Stimulated activated CD8-positive, alpha-beta memory T cell treated with anti-CD3 and anti-CD28 coated beads, Interleukin-15, amount 100 ng/mL, for 1 hour (primary cell): Measurements from ENCODE around the gene AP2A2.
"Not testable (repeated sequence)": the region's sequence is repeated elsewhere in the genome, so short reads cannot be mapped to it uniquely, and the experiment has no call there.

Experiments
- DNase-seq: peaks from one replicate; pipeline ENCODE4 v3.0.0-alpha.2; 2020; ENCODE audit warnings: low read depth

Gene AP2A2

GRCh38 chr11:975376-975775, 49.7 kb downstream of the AP2A2 start:
- DNase-seq = not testable (repeated sequence)

GRCh38 chr11:975827-976226, 50.2 kb downstream of the AP2A2 start:
- DNase-seq = no peak

GRCh38 chr11:976431-977160, 50.9 kb downstream of the AP2A2 start:
- no peak for DNase-seq

- DNase-seq = no peak
Measured at GRCh38 chr11:977830-978720, 52.4 kb downstream of the AP2A2 start.

- DNase-seq = no peak
Measured at GRCh38 chr11:978781-979180, 53.1 kb downstream of the AP2A2 start.

- DNase-seq = no peak
Measured at GRCh38 chr11:980438-981357, 55.0 kb downstream of the AP2A2 start.

GRCh38 chr11:981764-982163, 56.1 kb downstream of the AP2A2 start:
- no peak for DNase-seq

- no peak for DNase-seq
Measured at GRCh38 chr11:984546-984945, 58.9 kb downstream of the AP2A2 start.

- DNase-seq = no peak
Measured at GRCh38 chr11:985406-985805, 59.7 kb downstream of the AP2A2 start.

- DNase-seq = no peak
Measured at GRCh38 chr11:985848-986247, 60.2 kb downstream of the AP2A2 start.

- no peak for DNase-seq
Measured at GRCh38 chr11:986270-986951, 60.7 kb downstream of the AP2A2 start.

GRCh38 chr11:986952-987305, 61.3 kb downstream of the AP2A2 start:
- no peak for DNase-seq

GRCh38 chr11:987671-988070, 62.0 kb downstream of the AP2A2 start:
- no peak for DNase-seq

- DNase-seq = no peak
Measured at GRCh38 chr11:990101-990500, 64.4 kb downstream of the AP2A2 start.

GRCh38 chr11:991034-991433, 65.4 kb downstream of the AP2A2 start:
- DNase-seq = no peak

- DNase-seq = no peak
Measured at GRCh38 chr11:991711-992307, 66.1 kb downstream of the AP2A2 start.

- DNase-seq = no peak
Measured at GRCh38 chr11:992577-992976, 66.9 kb downstream of the AP2A2 start.

GRCh38 chr11:993632-994167, 68.0 kb downstream of the AP2A2 start:
- DNase-seq = no peak

GRCh38 chr11:995044-995751, 69.5 kb downstream of the AP2A2 start:
- no peak for DNase-seq

GRCh38 chr11:995752-996420, 70.2 kb downstream of the AP2A2 start:
- DNase-seq = no peak
